ENCODE measurements around the gene POLR1C.
"Not testable (repeated sequence)": the region's sequence is repeated elsewhere in the genome, so short reads cannot be mapped to it uniquely, and the experiment has no call there.

POLR1C gene

GRCh38 chr6:43516697-43517504 lies at the start of gene POLR1C, which contains the start of gene YIPF3:
TSS of gene POLR1C (plus strand) at chr6:43517089. CDS start at chr6:43517110, 21 bp downstream.
TSS of gene YIPF3 (minus strand) at chr6:43516926. CDS start at chr6:43516807, 119 bp downstream.
- peak; percentile 98 for DNase-seq (ENCODE audit: low spot score)

- not testable (repeated sequence) for DNase-seq (ENCODE audit: low spot score)
These were observed 49.6 kb upstream of the POLR1C start for GRCh38 chr6:43467265-43467664.

- DNase-seq (ENCODE audit: low spot score) = no peak
These were observed 49.1 kb upstream of the POLR1C start for GRCh38 chr6:43467752-43468151.

- no peak for DNase-seq (ENCODE audit: low spot score)
These were observed 48.6 kb upstream of the POLR1C start for GRCh38 chr6:43468240-43468639.

GRCh38 chr6:43468748-43469681 lies 47.9 kb upstream of the POLR1C start:
- no peak for DNase-seq (ENCODE audit: low spot score)

- no peak for DNase-seq (ENCODE audit: low spot score)
These were observed 46.9 kb upstream of the POLR1C start for GRCh38 chr6:43469947-43470346.

- DNase-seq (ENCODE audit: low spot score) = no peak
These were observed 45.5 kb upstream of the POLR1C start for GRCh38 chr6:43471399-43471798.

GRCh38 chr6:43472515-43472914 lies 44.4 kb upstream of the POLR1C start:
- no peak for DNase-seq (ENCODE audit: low spot score)

- DNase-seq (ENCODE audit: low spot score) = no peak
These were observed 41.4 kb upstream of the POLR1C start for GRCh38 chr6:43475516-43475915.

- peak; percentile 67 for DNase-seq (ENCODE audit: low spot score)
These were observed 40.1 kb upstream of the POLR1C start for GRCh38 chr6:43476746-43477145.

- peak; percentile 92 for DNase-seq (ENCODE audit: low spot score)
These were observed 39.5 kb upstream of the POLR1C start, which contains the start of gene TJAP1 for GRCh38 chr6:43477235-43478007. TSS of gene TJAP1 (plus strand) at chr6:43477570. CDS start at chr6:43499002, 21,432 bp downstream.

- peak; percentile 52 for DNase-seq (ENCODE audit: low spot score)
These were observed 38.9 kb upstream of the POLR1C start for GRCh38 chr6:43478008-43478372.

- DNase-seq (ENCODE audit: low spot score) = no peak
These were observed 35.8 kb upstream of the POLR1C start for GRCh38 chr6:43481075-43481474.

- DNase-seq (ENCODE audit: low spot score) = no peak
These were observed 35.2 kb upstream of the POLR1C start for GRCh38 chr6:43481591-43482236.

- DNase-seq (ENCODE audit: low spot score) = no peak
These were observed 28.1 kb upstream of the POLR1C start for GRCh38 chr6:43488667-43489276.

- no peak for DNase-seq (ENCODE audit: low spot score)
These were observed 27.4 kb upstream of the POLR1C start for GRCh38 chr6:43489277-43490072.

- no peak for DNase-seq (ENCODE audit: low spot score)
These were observed 26.4 kb upstream of the POLR1C start for GRCh38 chr6:43490523-43490939.

GRCh38 chr6:43491750-43492661 lies 24.9 kb upstream of the POLR1C start:
- DNase-seq (ENCODE audit: low spot score) = no peak

- DNase-seq (ENCODE audit: low spot score) = no peak
These were observed 24.2 kb upstream of the POLR1C start for GRCh38 chr6:43492673-43493072.

All from NAMALWA (cell line).